ENCODE data around the gene CALCA.

CALCA gene

GRCh38 chr11:14980854-14981253 lies 8.7 kb upstream of the CALCA start:
- DNase-seq (ENCODE audit: low read depth, low spot score): peak; percentile 64
- no peak for TF ChIP-seq CTCF (IDR thresholded peaks at IDR 0.05; ENCODE audit: low read depth, low read length)
- in situ Hi-C loops (cut with HindIII; ENCODE audit: low sequenced_read_pairs): no loop called here
- H3K4me3 ChIP-seq (ENCODE audit: low read depth, low read length): no peak overlapping the region

GRCh38 chr11:14977101-14977880 lies 5.1 kb upstream of the CALCA start:
- TF ChIP-seq CTCF (IDR thresholded peaks at IDR 0.05; ENCODE audit: low read depth, low read length): no peak
- DNase-seq (ENCODE audit: low read depth, low spot score): no peak
- H3K4me3 ChIP-seq (ENCODE audit: low read depth, low read length): no peak overlapping the region
- in situ Hi-C loops (cut with HindIII; ENCODE audit: low sequenced_read_pairs): no loop called here

- DNase-seq (ENCODE audit: low read depth, low spot score): no peak
- no peak overlapping the region for H3K4me3 ChIP-seq (ENCODE audit: low read depth, low read length)
- TF ChIP-seq CTCF (IDR thresholded peaks at IDR 0.05; ENCODE audit: low read depth, low read length): no peak
- in situ Hi-C loops (cut with HindIII; ENCODE audit: low sequenced_read_pairs): no loop called here
Observed at GRCh38 chr11:14975252-14975587, 3.1 kb upstream of the CALCA start.

- peak; percentile 75 for TF ChIP-seq CTCF (IDR thresholded peaks at IDR 0.05; ENCODE audit: low read depth, low read length)
- no peak overlapping the region for H3K4me3 ChIP-seq (ENCODE audit: low read depth, low read length)
- peak; percentile 36 for DNase-seq (ENCODE audit: low read depth, low spot score)
- in situ Hi-C loops (cut with HindIII; ENCODE audit: low sequenced_read_pairs): no loop called here
Observed at GRCh38 chr11:14974515-14975251, 2.5 kb upstream of the CALCA start.

- no peak for TF ChIP-seq CTCF (IDR thresholded peaks at IDR 0.05; ENCODE audit: low read depth, low read length)
- in situ Hi-C loops (cut with HindIII; ENCODE audit: low sequenced_read_pairs): no loop called here
- H3K4me3 ChIP-seq (ENCODE audit: low read depth, low read length): no peak overlapping the region
- DNase-seq (ENCODE audit: low read depth, low spot score): peak; percentile 17
Observed at GRCh38 chr11:14973621-14974514, 1.7 kb upstream of the CALCA start.
